K562 (cell line): ENCODE measurements around the gene BCL2L1. TPM values are rescaled to one million over a fixed set of nuclear protein-coding genes. Genes with fewer than 3 reads are reported as not detected.

Experiments used
- CBX2 ChIP-seq: fragments of 200-600 bp; sonication (generic); IDR thresholded peaks from one replicate; pipeline ENCODE4 v1.6.1; 2012; ENCODE audit warnings: mild to moderate bottlenecking, low read length, inconsistent platforms; ENCODE audit not compliant: insufficient read depth, poor library complexity, severe bottlenecking
- CCAR2 ChIP-seq: fragments of 200-400 bp; formaldehyde crosslinking; IDR thresholded peaks from 2 replicates; pipeline ENCODE4 v1.6.1; 2017; ENCODE audit warnings: mild to moderate bottlenecking, low read depth, low read length
- CCNT2 ChIP-seq: IDR thresholded peaks from 2 replicates; pipeline ENCODE4 v1.6.1; 2011; ENCODE audit warnings: borderline replicate concordance, low read depth, mild to moderate bottlenecking, moderate library complexity, mixed read lengths, low read length; ENCODE audit not compliant: insufficient read length; ENCODE audit errors: extremely low read depth
- CHD4 ChIP-seq: fragments of 200-600 bp; sonication (generic); IDR thresholded peaks from 3 replicates; pipeline ENCODE4 v1.6.1; 2012; ENCODE audit warnings: low read depth, mild to moderate bottlenecking, mixed read lengths, low read length, inconsistent platforms; ENCODE audit not compliant: insufficient read depth, insufficient replicate concordance, poor library complexity, severe bottlenecking
- CREM ChIP-seq: IDR thresholded peaks from 2 replicates; pipeline ENCODE4 v1.6.1; 2014; ENCODE audit warnings: antibody characterized with exemption, low read depth
- E2F5 ChIP-seq: sonication (generic); formaldehyde crosslinking; IDR thresholded peaks from 2 replicates; pipeline ENCODE4 v1.8.0; 2022; ENCODE audit warnings: mild to moderate bottlenecking, missing genetic modification reagents
- ETV1 ChIP-seq: fragments of 450-650 bp; conservative IDR thresholded peaks from 2 replicates; pipeline ENCODE4 v1.6.1; 2016; ENCODE audit warnings: missing genetic modification characterization, control low read depth, low read depth, missing compliant biosample characterization
- GATA2 ChIP-seq: sonication (generic); formaldehyde crosslinking; IDR thresholded peaks from 2 replicates; pipeline ENCODE4 v1.4.0; 2020; ENCODE audit warnings: mild to moderate bottlenecking, missing genetic modification reagents
- HMG20A ChIP-seq: fragments of 450-650 bp; formaldehyde crosslinking; conservative IDR thresholded peaks from 2 replicates; pipeline ENCODE4 v1.4.0; 2020; ENCODE audit warnings: mild to moderate bottlenecking, mixed read lengths
- KDM4B ChIP-seq, 2 experiments: fragments of 450-650 bp in 1 of 2; sonication (generic) in 1 of 2; IDR thresholded peaks; 2 replicates each; pipeline ENCODE4 v1.6.1; 2016 to 2017; ENCODE audit warnings: borderline replicate concordance in 2 of 2, antibody characterized with exemption in 1 of 2, low read depth in 1 of 2, mild to moderate bottlenecking in 1 of 2
- LARP7 ChIP-seq: fragments of 450-650 bp; IDR thresholded peaks from 2 replicates; pipeline ENCODE4 v1.6.1; 2016
- MEIS2 ChIP-seq: fragments of 450-650 bp; IDR thresholded peaks from 2 replicates; pipeline ENCODE4 v1.6.1; 2014; ENCODE audit warnings: mild to moderate bottlenecking; ENCODE audit not compliant: partially characterized antibody
- NR2C2 ChIP-seq, 2 experiments: fragments of 200-800 bp in 1 of 2; sonication (Bioruptor generic) in 1 of 2; sonication (generic) in 1 of 2; formaldehyde crosslinking in 1 of 2; IDR thresholded peaks; 2 replicates each; pipeline versions ENCODE4 v1.6.1 to v1.8.0; 2016 to 2022; ENCODE audit warnings: mild to moderate bottlenecking in 1 of 2, missing compliant biosample characterization in 1 of 2, missing genetic modification characterization in 1 of 2, missing genetic modification reagents in 1 of 2
- NR2F6 ChIP-seq: fragments of 450-650 bp; formaldehyde crosslinking; IDR thresholded peaks from 2 replicates; pipeline ENCODE4 v1.4.0; 2020; ENCODE audit warnings: mild to moderate bottlenecking
- POLR2AphosphoS2 ChIP-seq: IDR thresholded peaks from 2 replicates; pipeline ENCODE4 v1.6.1; 2012; ENCODE audit warnings: low read length, improper control_type of control experiment
- RBM22 ChIP-seq: fragments of 200-400 bp; formaldehyde crosslinking; IDR thresholded peaks from 2 replicates; pipeline ENCODE4 v1.6.1; 2018; ENCODE audit warnings: low read length, low read depth; ENCODE audit not compliant: poor library complexity, severe bottlenecking
- RFX5 ChIP-seq: IDR thresholded peaks from 2 replicates; pipeline ENCODE4 v1.6.1; 2011; ENCODE audit warnings: low read depth, mild to moderate bottlenecking, improper control_type of control experiment, low read length
- SRSF1 ChIP-seq: fragments of 200-400 bp; formaldehyde crosslinking; IDR thresholded peaks from 2 replicates; pipeline ENCODE4 v1.6.1; 2017; ENCODE audit warnings: mild to moderate bottlenecking, low read depth, low read length, moderate library complexity
- SRSF7 ChIP-seq: fragments of 200-400 bp; formaldehyde crosslinking; optimal IDR thresholded peaks from 2 replicates; pipeline ENCODE3; 2017; ENCODE audit warnings: mild to moderate bottlenecking, low read depth, low read length
- ZNF133 ChIP-seq: fragments of 250-450 bp; sonication (Bioruptor Pico); IDR thresholded peaks from 2 replicates; pipeline ENCODE4 v1.4.0; 2020; ENCODE audit warnings: mild to moderate bottlenecking
- ZNF282 ChIP-seq: sonication (generic); formaldehyde crosslinking; IDR thresholded peaks from 2 replicates; pipeline ENCODE4 v1.8.1; 2023; ENCODE audit warnings: missing genetic modification reagents
- ZNF668 ChIP-seq: fragments of 250-450 bp; sonication (Bioruptor Pico); IDR thresholded peaks from 2 replicates; pipeline ENCODE4 v1.8.0; 2022; ENCODE audit warnings: mild to moderate bottlenecking, inconsistent platforms
- ZNF830 ChIP-seq: fragments of 250-450 bp; sonication (Bioruptor Pico); IDR thresholded peaks from 2 replicates; pipeline ENCODE4 v1.5.0; 2021; ENCODE audit warnings: mild to moderate bottlenecking
- polyA plus RNA-seq, 8 experiments: library from polyadenylated mRNA; depleted of rRNA in 4 of 8; stranded (reverse) in 5 of 8; unstranded in 3 of 8; fragments of >200 nt; fragmentation: Nextera tagmentation in 2 of 8; fragmentation: Illumina TruSeq in 1 of 8; extraction: Ambion mirVana in 2 of 8; extraction: Trizol in 1 of 8; gene quantifications; 2 replicates each; pipeline versions ENCODE4 v1.2.1 to v1.2.3, GENCODE V29; 2011 to 2014; ENCODE audit warnings: inconsistent platforms in 1 of 8, missing spikeins in 1 of 8
- total RNA-seq, 7 experiments: library from RNA; depleted of rRNA in 6 of 7; stranded (reverse); fragments of >200 nt in 6 of 7; fragmentation: Illumina TruSeq in 2 of 7; extraction: Trizol in 2 of 7; gene quantifications; 2 replicates each; pipeline versions ENCODE4 v1.2.1 to v1.2.3, GENCODE V29; 2011 to 2021; ENCODE audit warnings: low replicate concordance in 1 of 7
- TF ChIP-seq, protein P1 (sequence below): fragments of 150-350 bp; conservative IDR thresholded peaks from 2 replicates; pipeline ENCODE4 v1.6.1; 2014; ENCODE audit warnings: low read length
- TF ChIP-seq, protein P2 (sequence below): fragments of 250-450 bp; sonication (Bioruptor Pico); IDR thresholded peaks from 2 replicates; pipeline ENCODE4 v1.6.1; 2021; ENCODE audit warnings: mild to moderate bottlenecking

Gene BCL2L1
- total and polyA plus RNA-seq, 9 of the 15 experiments (the other 6 are each of a cell fraction or from before 2014, with no cell fraction given), result 3.3 to 182 (median 120) TPM

DNA sequence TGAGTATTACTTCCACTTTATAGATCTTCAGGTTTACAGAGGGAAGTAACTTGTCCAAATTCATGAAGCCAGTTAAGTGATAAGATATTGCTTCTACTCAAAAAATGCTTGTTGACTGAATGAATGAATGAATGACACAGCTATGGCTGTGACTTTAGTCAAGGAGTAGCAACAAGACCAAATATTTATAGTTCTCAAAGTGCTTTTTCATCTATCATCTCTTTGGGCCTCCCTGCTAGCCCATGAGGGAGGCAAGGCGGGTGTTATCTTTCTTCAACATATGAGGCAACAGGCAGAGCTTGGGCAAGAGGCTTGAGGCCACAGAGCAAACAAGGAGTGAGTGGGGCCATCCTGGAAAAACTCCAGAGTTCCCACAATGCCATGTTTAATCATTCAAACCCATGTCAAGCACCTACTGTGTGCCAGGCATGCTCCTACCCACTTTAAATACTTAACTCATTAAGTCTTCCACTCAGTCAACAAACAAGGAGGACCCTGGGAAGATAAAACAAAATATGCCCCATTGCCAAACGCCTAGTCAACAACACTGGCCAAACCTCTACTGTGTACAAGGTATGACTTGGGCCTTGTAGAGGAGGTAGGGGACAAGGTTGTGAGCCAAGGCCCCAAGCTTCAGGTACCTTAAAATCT lies 15.9 kb downstream of the BCL2L1 start (continued):
- TF ChIP-seq ETV1 (no peak; the same call in 1 of the 2 replicates), KDM4B (IDR thresholded peaks at IDR 0.05; ENCODE audit: borderline replicate concordance in 2 of 2, low read depth in 1 of 2) (no peak), CCAR2 (no peak), NR2C2 (CRISPR knock-in tag; IDR thresholded peaks at IDR 0.05) (no peak), NR2C2 (tag; IDR thresholded peaks at IDR 0.05) (0 out of 2 replicates have a peak, but pooled peaks have one; percentile 43), CHD4 (no peak), ZNF668 (CRISPR knock-in tag) (0 out of 2 replicates have a peak, but pooled peaks have one; percentile 28), SRSF7 (no peak), RFX5 (no peak), CCNT2 (peak; percentile 63), RBM22 (no peak), ZNF282 (CRISPR knock-in tag) (no peak), CBX2 (no peak), E2F5 (CRISPR knock-in tag) (no peak), GATA2 (CRISPR knock-in tag) (peak; percentile 87), HMG20A (CRISPR knock-in tag) (no peak; the same call in 1 of the 2 replicates), CREM (peak; percentile 70), POLR2AphosphoS2 (no peak), NR2F6 (CRISPR knock-in tag) (no peak), LARP7 (no peak), ZNF133 (CRISPR knock-in tag) (no peak), SRSF1 (no peak), MEIS2 (peak; percentile 91), ZNF830 (CRISPR knock-in tag) (no peak)
- TF ChIP-seq, protein P1, sequence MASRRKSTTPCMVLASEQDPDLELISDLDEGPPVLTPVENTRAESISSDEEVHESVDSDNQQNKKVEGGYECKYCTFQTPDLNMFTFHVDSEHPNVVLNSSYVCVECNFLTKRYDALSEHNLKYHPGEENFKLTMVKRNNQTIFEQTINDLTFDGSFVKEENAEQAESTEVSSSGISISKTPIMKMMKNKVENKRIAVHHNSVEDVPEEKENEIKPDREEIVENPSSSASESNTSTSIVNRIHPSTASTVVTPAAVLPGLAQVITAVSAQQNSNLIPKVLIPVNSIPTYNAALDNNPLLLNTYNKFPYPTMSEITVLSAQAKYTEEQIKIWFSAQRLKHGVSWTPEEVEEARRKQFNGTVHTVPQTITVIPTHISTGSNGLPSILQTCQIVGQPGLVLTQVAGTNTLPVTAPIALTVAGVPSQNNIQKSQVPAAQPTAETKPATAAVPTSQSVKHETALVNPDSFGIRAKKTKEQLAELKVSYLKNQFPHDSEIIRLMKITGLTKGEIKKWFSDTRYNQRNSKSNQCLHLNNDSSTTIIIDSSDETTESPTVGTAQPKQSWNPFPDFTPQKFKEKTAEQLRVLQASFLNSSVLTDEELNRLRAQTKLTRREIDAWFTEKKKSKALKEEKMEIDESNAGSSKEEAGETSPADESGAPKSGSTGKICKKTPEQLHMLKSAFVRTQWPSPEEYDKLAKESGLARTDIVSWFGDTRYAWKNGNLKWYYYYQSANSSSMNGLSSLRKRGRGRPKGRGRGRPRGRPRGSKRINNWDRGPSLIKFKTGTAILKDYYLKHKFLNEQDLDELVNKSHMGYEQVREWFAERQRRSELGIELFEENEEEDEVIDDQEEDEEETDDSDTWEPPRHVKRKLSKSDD, result no peak
- TF ChIP-seq, protein P2, sequence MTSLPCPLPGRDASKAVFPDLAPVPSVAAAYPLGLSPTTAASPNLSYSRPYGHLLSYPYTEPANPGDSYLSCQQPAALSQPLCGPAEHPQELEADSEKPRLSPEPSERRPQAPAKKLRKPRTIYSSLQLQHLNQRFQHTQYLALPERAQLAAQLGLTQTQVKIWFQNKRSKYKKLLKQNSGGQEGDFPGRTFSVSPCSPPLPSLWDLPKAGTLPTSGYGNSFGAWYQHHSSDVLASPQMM, result no peak
